ENCODE results near the gene SSC4D.
"Not testable (repeated sequence)": the region's sequence is repeated elsewhere in the genome, so short reads cannot be mapped to it uniquely, and the experiment has no call there.

SSC4D gene

GRCh38 chr7:76421097-76421496 lies 11.6 kb upstream of the SSC4D start:
- DNase-seq (ENCODE audit: low spot score): not testable (repeated sequence)

DNA sequence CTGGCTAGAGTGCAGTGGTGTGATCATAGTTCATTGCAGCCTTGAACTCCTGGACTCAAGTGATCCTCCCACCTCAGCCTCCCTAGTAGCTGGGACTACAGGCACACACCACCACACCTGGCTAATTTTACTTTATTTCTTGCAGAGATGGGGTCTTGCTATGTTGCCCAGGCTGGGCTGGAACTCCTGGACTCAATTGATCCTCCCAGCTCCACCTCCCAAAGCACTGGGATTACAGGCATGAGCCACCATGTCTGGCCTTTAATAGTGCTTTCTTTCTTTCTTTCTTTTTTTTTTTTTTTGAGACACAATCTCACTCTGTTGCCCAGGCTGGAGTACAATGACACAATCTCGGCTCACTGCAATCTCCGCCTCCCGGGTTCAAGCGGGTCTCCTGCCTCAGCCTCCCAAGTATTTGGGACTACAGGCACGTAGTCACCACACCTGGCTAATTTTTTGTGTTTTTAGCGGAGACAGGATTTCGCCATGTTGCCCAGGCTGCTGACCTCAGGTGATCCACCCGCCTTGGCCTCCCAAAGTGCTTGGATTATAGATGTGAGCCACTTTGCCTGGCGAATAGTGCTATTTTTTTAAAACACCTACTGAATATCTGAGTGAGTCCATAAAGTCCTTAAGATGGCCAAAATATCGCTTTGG lies 8.3 kb upstream of the SSC4D start:
- not testable (repeated sequence) for DNase-seq (ENCODE audit: low spot score)

DNA sequence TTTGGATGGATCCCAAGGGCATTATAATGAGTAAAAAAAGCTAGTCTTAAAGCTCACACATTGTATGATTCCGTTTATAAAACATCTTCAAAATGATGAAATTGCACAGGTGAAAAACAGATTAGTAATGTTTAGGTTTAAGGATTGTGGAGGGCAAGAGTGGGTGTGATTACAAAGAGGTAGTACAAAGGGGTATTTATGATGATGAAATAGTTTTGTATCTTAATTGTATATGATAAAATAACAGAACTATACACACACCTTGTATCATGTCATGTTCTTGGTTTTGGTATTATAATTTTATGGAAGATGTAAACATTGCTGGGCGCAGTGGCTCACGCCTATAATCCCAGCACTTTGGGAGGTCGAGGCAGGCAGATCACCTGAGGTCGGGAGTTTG lies 2.8 kb upstream of the SSC4D start:
- DNase-seq (ENCODE audit: low spot score): no peak

DNA sequence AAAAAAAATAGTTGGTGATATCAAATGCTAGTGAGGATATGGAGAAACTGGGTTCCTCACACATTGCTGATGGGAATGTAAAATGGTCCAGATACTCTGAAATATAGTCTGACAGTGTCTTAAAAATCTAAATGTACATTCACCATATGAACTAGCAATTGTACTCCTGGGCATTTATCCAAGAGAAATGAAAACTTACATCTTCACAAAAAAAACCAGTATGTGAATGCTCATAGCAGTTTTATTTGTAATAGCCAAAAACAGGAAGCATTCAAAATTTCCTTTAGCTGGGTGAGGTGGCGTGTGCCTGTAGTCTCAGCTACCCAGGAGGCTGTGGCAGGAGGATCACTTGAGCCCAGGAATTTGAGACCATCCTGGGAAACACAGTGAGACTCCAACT lies 2.1 kb upstream of the SSC4D start:
- no peak for DNase-seq (ENCODE audit: low spot score)

DNA sequence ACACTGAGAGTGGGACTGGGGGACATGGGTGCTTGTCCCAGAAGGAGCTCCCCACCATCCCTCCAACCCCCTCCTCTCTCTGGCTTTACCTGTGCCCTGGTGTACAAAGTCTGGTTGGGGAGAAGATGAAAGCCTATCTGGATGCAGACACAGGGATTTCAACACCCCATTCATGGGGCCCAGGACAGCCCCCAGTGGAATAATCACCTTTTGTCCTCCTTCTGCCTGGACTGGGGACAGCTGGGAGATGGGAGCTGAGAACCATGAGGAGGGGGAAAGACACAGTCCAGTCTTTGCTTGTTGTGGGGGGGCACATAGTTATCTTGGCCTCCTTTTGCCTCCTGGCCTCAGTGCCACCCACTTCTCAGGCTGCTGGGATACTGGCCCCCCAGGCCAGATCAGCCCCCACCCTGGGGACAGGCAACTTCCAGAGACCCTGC lies 1.4 kb downstream of the SSC4D start:
- DNase-seq (ENCODE audit: low spot score): no peak

GRCh38 chr7:76407718-76408117 lies 1.8 kb downstream of the SSC4D start:
- no peak for DNase-seq (ENCODE audit: low spot score)

GRCh38 chr7:76405738-76406137 lies 3.8 kb downstream of the SSC4D start:
- DNase-seq (ENCODE audit: low spot score): no peak

DNA sequence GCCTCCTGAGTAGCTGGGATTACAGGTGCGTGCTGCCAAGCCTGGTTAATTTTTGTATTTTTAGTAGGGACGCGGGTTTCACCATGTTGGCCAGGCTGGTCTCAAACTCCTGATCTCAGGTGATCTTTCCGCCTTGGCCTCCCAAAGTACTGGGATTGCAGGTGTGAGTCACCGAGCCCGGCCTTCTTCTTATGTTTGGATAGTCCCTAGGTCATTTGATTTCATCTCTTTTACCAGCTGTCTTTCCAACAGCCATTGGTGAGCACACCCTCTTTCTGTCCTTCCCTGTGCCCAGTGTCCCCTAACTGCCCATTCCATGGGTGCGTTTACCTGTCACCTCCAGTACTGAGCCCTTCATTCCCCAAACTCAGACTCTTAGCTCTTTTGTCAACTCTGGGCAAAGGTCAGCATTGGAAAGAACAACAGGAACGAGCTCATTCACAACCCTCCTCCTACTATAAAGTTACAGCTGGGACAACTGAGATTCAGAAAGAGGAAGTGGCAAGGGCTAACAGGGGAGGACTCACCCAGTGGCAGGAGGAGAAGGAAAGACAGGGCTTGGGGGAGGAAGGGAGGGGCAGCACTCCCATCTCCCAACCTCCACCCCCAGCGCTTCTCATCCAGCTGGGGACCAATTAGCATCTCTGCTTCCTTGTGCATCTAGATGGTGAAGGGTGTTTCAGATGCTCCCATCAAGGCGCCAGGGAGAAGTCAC lies 5.6 kb downstream of the SSC4D start:
- DNase-seq (ENCODE audit: low spot score): no peak

DNA sequence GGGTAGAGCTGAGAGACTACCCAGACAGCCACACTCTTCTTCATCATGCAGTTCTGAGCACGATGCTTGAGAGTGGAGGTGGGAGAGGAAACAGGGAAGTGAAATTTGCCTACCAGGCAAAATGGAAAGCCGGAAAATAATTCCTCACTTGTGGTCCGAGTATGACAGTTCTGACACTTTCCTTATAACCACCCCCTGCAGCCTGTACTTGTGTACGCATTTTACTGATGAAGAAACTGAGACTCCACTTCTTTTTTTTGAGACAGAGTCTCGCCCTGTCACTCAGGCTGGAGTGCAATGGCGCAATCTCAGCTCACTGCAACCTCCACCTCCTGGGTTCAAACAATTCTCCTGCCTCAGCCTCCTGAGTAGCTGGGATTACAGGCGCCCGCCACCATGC lies 6.4 kb downstream of the SSC4D start:
- DNase-seq (ENCODE audit: low spot score): not testable (repeated sequence)

GRCh38 chr7:76400248-76400647 lies 9.2 kb downstream of the SSC4D start:
- DNase-seq (ENCODE audit: low spot score): no peak

GRCh38 chr7:76397409-76398183 lies 11.9 kb downstream of the SSC4D start:
- peak; percentile 53 for DNase-seq (ENCODE audit: low spot score)

DNA sequence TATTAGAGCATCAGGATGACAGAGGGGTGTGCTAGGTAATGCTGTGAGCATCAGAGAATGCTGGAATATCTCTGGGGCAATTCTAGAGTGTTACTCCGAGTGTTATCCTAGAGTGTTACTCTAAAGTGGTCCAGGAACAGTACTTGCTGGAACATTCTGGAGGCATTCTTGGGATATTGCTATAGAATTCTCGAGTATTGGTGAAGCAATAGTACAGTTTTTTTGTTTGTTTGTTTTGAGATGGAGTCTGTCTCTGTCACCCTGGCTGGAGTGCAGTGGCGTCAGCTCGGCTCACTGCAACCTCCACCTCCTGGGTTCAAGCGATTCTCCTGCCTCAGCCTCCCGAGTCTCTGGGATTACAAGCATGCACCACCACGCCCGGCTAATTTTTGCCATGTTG lies 12.6 kb downstream of the SSC4D start:
- no peak for DNase-seq (ENCODE audit: low spot score)

GRCh38 chr7:76395965-76396726 lies 13.4 kb downstream of the SSC4D start:
- no peak for DNase-seq (ENCODE audit: low spot score)

DNA sequence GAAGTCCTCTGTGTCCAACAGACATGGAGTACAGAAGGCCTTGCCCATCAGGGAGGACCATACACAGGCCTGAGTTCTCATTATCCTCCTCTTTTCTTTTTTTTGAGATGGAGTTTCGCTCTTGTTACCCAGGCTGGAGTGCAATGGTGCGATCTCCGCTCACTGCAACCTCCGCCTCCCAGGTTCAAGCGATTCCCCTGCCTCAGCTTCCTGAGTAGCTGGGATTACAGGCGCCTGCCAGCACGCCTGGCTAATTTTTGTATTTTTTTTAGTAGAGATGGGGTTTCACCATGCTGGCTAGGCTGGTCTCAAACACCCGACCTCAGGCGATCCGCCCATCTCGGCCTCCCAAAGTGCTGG lies 13.9 kb downstream of the SSC4D start:
- DNase-seq (ENCODE audit: low spot score): not testable (repeated sequence)

DNA sequence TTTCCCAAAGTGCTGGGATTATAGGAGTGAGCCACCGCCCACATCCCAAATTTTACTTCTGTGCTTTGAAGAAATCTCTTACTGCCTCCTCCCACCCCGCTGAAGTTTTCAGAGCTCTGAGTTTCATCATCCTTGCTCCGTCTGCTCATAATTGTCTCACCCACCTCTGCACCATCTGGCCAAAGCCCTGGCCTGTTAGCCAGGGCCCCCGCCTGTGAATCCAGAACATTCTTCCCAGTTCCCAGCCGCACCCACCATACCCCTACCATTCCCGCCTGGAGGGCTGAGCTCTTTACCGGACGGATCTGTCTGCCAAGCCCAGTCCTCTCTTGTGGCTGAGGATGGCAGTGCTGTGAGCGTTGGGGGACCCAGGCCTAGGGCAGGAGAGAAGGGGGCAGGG lies 14.5 kb downstream of the SSC4D start:
- DNase-seq (ENCODE audit: low spot score): no peak

GRCh38 chr7:76393116-76394031 lies 16.1 kb downstream of the SSC4D start:
- peak; percentile 92 for DNase-seq (ENCODE audit: low spot score)

GRCh38 chr7:76392531-76393115 lies 16.9 kb downstream of the SSC4D start:
- no peak for DNase-seq (ENCODE audit: low spot score)

DNA sequence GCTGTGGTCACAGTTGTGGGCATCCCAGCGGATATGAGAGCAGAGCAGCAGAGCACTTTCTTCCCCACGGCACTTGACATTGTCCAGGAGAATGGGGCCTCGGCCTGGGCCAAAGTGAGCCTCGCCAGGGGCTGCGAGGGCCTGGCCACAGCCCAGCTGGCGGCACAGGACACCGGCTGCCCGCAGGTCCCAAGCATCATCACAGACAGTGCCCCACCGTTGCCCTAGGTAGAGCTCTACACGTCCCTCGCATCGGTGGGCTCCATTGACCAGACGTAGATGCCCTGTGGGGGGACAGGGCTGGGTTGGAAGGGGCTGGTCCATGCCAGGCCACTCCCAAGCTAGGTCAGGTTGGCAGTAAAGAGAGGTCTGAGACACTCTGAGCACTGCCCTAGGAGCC lies 19.4 kb downstream of the SSC4D start:
- DNase-seq (ENCODE audit: low spot score): no peak

DNA sequence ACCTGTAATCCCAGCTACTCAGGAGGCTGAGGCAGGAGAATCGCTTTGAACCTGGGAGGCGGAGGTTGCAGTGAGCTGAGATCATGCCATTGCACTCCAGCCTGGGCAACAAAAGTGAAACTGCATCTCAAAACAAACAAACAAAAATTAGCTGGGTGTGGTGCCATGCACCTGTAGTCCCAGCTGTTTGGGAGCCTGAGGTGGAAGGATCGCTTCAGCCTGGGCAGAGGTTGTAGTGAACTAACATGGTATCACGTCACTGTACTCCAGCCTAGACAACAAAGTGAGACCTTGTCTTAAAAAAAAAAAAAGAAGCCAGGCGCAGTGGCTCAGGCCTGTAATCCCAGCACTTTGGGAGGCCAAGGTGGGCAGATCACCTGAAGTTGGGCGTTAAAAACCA lies 21.7 kb downstream of the SSC4D start:
- not testable (repeated sequence) for DNase-seq (ENCODE audit: low spot score)

DNA sequence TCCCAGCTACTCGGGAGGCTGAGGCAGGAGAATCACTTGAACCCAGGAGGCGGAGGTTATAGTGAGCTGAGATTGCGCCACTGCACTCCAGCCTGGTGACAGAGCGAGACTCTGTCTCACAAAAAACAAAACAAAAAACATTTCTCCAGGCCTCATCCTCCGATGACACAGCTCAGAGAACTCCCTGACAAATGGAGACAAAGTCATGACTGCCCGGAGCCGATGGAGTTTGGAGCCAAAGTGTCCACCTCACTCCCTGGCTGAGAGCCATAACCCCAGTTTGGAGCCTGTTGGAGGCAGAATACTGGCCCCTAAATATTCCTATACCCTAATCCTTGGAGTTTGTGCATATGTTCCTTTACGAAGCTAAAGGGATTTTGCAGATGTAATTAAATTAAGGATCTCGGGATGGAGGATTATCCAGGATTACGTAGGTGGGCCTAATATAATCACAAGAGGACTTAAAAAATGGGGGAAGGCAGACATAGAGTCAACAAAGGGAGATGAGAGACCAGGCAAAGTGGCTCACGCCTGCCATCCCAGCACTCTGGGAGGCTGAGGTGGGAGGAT lies 22.7 kb downstream of the SSC4D start:
- DNase-seq (ENCODE audit: low spot score): no peak
